Cardiac fibroblast (primary cell): ENCODE data around the gene RUFY2.
"Not testable (repeated sequence)": the region's sequence is repeated elsewhere in the genome, so short reads cannot be mapped to it uniquely, and the experiment has no call there.

Experiments
- DNase-seq, 2 donors: peaks; one replicate each; pipeline versions ENCODE4 v3.0.0 to v3.0.0-alpha.2; 2010; ENCODE audit warnings: low read depth in 2 of 2
- H3K4me3 ChIP-seq, 2 donors: replicated peaks in 1 of 2; 1 replicate in 1 of 2; 2 replicates in 1 of 2; pipeline ENCODE4 v1.5.1; 2011; ENCODE audit warnings: low read depth in 2 of 2, low read length in 2 of 2, mild to moderate bottlenecking in 2 of 2, moderate library complexity in 1 of 2
- TF ChIP-seq, protein P1 (sequence below): IDR thresholded peaks from one replicate; pipeline ENCODE4 v1.5.1; 2011; ENCODE audit warnings: low read depth, mild to moderate bottlenecking, low read length, inconsistent platforms

Gene RUFY2, protein sequence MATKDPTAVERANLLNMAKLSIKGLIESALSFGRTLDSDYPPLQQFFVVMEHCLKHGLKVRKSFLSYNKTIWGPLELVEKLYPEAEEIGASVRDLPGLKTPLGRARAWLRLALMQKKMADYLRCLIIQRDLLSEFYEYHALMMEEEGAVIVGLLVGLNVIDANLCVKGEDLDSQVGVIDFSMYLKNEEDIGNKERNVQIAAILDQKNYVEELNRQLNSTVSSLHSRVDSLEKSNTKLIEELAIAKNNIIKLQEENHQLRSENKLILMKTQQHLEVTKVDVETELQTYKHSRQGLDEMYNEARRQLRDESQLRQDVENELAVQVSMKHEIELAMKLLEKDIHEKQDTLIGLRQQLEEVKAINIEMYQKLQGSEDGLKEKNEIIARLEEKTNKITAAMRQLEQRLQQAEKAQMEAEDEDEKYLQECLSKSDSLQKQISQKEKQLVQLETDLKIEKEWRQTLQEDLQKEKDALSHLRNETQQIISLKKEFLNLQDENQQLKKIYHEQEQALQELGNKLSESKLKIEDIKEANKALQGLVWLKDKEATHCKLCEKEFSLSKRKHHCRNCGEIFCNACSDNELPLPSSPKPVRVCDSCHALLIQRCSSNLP

DNA sequence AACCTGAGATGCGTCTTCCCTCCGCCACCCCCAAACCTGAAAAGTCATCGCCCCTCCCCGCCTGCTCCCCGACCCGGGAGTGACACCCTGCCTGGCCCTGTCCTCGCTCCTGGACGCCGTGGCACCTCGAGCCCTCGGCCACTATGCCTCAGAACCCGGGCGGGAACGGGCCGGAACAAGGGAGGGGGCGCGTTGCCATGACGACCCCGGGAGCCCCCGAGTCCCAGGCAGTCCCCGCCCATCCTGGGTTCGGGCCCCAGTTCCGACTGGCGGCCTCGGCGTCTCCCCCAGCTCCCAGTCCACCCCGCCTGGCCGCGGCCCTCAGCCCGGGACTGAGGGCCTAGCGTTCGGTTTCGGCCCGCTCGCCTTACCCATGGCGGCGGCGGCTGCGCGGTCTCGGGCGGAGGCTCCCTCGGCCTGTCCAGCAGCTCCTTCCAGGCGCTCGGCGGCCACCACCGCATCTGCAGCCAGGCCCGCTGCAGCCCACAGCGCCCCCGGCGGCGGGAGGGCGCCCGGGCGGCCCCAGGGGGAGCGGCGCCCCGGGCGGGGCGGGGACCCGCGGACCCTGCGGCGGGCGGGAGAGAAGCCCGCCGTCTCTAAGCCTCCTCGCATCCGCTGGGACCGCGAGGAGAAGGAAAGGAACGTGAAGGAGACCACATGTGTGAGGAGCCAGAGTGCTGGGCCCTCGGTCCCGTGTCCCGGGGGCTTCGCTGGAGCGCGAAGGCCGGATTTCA lies at the start of gene RUFY2:
Gene RUFY2, minus strand, starts transcription at position 463 of the 734 bp plus-strand sequence. Its CDS starts 88 bp downstream, at position 375.
- peak within 1 kb of the TSS; percentile 98 to 99 for H3K4me3 ChIP-seq
- peak; percentile 76 to 84 for DNase-seq
- TF ChIP-seq, protein P1, sequence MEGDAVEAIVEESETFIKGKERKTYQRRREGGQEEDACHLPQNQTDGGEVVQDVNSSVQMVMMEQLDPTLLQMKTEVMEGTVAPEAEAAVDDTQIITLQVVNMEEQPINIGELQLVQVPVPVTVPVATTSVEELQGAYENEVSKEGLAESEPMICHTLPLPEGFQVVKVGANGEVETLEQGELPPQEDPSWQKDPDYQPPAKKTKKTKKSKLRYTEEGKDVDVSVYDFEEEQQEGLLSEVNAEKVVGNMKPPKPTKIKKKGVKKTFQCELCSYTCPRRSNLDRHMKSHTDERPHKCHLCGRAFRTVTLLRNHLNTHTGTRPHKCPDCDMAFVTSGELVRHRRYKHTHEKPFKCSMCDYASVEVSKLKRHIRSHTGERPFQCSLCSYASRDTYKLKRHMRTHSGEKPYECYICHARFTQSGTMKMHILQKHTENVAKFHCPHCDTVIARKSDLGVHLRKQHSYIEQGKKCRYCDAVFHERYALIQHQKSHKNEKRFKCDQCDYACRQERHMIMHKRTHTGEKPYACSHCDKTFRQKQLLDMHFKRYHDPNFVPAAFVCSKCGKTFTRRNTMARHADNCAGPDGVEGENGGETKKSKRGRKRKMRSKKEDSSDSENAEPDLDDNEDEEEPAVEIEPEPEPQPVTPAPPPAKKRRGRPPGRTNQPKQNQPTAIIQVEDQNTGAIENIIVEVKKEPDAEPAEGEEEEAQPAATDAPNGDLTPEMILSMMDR = peak; percentile 7

DNA sequence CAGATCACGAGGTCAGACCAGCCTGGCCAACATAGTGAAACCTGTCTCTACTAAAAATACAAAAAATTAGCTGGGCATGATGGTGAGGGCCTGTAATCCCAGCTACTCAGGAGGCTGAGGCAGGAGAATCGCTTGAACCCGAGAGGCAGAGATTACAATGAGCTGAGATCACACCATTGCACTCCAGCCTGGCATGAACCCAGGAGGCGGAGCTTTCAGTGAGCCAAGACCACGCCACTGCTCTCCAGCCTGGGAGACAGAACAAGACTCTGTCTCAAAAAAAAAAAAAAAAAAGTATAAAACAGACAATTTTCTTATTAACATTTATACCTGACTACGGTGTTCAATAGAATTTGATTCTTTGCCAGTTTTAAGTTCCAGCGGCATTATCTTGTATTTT lies 42.6 kb upstream of the RUFY2 start:
- H3K4me3 ChIP-seq = not testable (repeated sequence)
- DNase-seq = peak; percentile 56 to 65

DNA sequence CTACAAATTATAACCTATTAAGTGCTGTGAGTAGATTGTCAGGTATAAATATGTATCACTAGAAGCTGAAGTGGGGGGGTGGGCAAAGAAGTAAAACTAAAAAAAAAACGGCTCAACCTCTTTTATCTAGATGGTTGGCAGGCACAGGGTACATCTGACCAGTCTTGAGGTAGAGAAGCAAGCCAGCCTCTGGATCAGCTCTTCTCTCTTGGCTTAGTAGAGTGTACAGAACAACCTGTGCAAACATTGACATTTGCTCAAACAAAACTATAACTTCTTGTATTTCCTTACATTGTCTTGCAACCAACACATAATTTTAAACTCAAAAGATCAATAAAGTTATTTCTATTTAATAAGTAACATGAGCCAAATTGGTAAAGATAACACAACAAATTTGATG lies 39.1 kb upstream of the RUFY2 start:
- DNase-seq = no peak
- H3K4me3 ChIP-seq = no peak overlapping the region
- TF ChIP-seq, protein P1 = no peak

DNA sequence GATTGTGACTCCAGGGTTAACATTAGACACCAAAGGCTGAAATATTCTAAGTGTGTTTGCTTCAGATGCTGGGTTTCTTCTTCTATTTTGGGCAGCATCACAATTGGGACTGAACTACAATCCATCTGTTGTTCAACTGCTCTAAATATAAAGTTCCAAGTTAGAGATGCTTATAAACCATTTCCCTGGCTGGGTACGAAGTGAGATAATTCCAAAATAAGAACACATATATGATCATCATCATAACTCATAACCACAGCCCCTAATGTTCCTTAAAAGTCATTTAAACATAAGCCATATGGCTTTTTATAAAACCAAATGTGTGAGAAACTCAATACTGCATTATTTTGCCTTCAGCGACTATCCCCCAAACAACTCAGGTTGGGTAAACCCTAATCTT lies 35.9 kb upstream of the RUFY2 start:
- TF ChIP-seq, protein P1 = no peak
- H3K4me3 ChIP-seq = no peak overlapping the region
- no peak for DNase-seq

DNA sequence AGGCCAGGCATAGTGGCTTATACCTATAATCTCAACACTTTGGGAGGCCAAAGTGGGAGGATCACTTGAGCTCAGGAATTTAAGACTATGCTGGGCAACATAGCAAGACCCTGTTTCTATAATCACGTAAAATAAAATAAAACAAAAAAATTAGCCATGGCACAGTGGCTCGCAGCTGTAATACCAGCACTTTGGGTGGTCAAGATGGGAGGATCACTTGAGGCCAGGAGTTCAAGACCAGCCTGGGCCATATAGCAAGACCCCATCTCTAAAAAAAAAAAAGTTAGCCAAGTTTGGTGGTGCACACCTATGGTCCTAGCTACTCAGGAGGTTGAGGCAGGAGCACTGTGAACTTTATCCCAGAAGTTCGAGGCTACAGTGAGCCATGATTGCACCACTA lies 33.8 kb upstream of the RUFY2 start:
- no peak overlapping the region for H3K4me3 ChIP-seq
- TF ChIP-seq, protein P1 = no peak
- no peak for DNase-seq

DNA sequence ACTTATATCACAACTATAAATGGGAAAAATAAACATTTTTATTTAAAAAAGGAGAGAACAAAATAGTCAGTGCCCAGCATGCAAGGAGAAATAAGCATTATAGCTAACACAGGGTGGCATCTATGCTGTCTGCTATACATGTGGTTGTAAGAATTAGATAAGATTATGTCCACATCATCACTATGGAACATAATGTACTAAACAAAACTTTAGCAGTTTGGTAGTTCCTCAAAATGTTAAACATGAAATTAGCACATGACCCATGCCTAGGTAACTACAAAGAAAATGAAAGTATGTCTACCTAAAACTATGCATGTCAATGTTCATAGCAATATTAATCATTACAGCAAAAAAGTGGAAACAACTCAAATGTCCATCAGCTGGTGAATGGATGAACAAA lies 28.7 kb upstream of the RUFY2 start:
- no peak overlapping the region for H3K4me3 ChIP-seq
- TF ChIP-seq, protein P1 = no peak
- DNase-seq = no peak

DNA sequence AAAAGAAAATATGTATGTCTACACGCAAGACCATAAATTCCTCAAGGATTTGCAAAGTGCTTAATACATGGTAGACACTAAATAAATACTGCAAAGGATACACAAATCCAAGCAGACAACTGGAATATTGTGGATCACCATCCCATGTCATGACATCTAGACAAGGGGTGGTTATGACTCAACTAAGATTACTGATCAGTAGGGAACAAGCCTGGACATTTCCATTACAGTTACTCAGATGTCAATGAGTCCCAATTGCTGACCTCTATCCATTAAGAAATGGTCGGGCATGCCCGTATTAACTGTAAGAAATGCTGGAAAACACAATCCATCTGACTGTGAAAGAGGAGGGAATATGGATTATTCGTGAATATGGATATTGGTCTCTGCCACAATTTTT lies 27.6 kb upstream of the RUFY2 start:
- DNase-seq = no peak
- TF ChIP-seq, protein P1 = no peak
- H3K4me3 ChIP-seq = no peak overlapping the region
